ENCODE data around the gene ARMH3. TPM values are rescaled to one million over a fixed set of nuclear protein-coding genes. Genes with fewer than 3 reads are reported as not detected.

The ARMH3 gene
- total and polyA plus RNA-seq, 10 of the 15 experiments (the other 5 are each of a cell fraction or from before 2014, with no cell fraction given) = 13.0 to 33.0 (median 16.4) TPM

- no peak for TF ChIP-seq ZBTB4 (CRISPR knock-in tag; IDR thresholded peaks at IDR 0.05)
- 0 out of 2 replicates have a peak, but pooled peaks have one; percentile 6 for TF ChIP-seq RAD51 (IDR thresholded peaks at IDR 0.05)
- TF ChIP-seq ZNF207 (IDR thresholded peaks at IDR 0.05; ENCODE audit: borderline replicate concordance) = peak; percentile 51; the same call in 1 of the 2 replicates
- peak; percentile 89 for TF ChIP-seq GATAD2B (conservative IDR thresholded peaks at IDR 0.05; ENCODE audit: low read depth)
- TF ChIP-seq KAT2A (conservative IDR thresholded peaks at IDR 0.05; ENCODE audit: control insufficient read depth, low read depth, low read length) = no peak
- no peak for TF ChIP-seq POLR2AphosphoS2 (IDR thresholded peaks at IDR 0.05; ENCODE audit: low read depth, low read length)
- TF ChIP-seq BMI1 (IDR thresholded peaks at IDR 0.05; ENCODE audit: borderline replicate concordance) = peak; percentile 74; the same call in 1 of the 2 replicates
- no peak for TF ChIP-seq SREBF1 (IDR thresholded peaks at IDR 0.05; ENCODE audit: low read length)
- TF ChIP-seq ATF2 (IDR thresholded peaks at IDR 0.05; ENCODE audit: low read length) = peak; percentile 96
- peak; percentile 57 for TF ChIP-seq NR2F1 (conservative IDR thresholded peaks at IDR 0.05)
- TF ChIP-seq SMAD1 (IDR thresholded peaks at IDR 0.05; ENCODE audit: low read depth, partially characterized antibody) = peak; percentile 80
- no peak for TF ChIP-seq CHD1 (IDR thresholded peaks at IDR 0.05; ENCODE audit: low read depth, low read length)
- peak; percentile 74; the same call in 1 of the 2 replicates for TF ChIP-seq CHD2 (IDR thresholded peaks at IDR 0.05; ENCODE audit: borderline replicate concordance, low read depth, low read length)
- peak; percentile 80; the same call in 1 of the 2 replicates for TF ChIP-seq BACH1 (IDR thresholded peaks at IDR 0.05; ENCODE audit: borderline replicate concordance)
- TF ChIP-seq, protein P1, sequence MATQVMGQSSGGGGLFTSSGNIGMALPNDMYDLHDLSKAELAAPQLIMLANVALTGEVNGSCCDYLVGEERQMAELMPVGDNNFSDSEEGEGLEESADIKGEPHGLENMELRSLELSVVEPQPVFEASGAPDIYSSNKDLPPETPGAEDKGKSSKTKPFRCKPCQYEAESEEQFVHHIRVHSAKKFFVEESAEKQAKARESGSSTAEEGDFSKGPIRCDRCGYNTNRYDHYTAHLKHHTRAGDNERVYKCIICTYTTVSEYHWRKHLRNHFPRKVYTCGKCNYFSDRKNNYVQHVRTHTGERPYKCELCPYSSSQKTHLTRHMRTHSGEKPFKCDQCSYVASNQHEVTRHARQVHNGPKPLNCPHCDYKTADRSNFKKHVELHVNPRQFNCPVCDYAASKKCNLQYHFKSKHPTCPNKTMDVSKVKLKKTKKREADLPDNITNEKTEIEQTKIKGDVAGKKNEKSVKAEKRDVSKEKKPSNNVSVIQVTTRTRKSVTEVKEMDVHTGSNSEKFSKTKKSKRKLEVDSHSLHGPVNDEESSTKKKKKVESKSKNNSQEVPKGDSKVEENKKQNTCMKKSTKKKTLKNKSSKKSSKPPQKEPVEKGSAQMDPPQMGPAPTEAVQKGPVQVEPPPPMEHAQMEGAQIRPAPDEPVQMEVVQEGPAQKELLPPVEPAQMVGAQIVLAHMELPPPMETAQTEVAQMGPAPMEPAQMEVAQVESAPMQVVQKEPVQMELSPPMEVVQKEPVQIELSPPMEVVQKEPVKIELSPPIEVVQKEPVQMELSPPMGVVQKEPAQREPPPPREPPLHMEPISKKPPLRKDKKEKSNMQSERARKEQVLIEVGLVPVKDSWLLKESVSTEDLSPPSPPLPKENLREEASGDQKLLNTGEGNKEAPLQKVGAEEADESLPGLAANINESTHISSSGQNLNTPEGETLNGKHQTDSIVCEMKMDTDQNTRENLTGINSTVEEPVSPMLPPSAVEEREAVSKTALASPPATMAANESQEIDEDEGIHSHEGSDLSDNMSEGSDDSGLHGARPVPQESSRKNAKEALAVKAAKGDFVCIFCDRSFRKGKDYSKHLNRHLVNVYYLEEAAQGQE (IDR thresholded peaks at IDR 0.05; ENCODE audit: low read depth, low read length) = no peak
- TF ChIP-seq, protein P2, sequence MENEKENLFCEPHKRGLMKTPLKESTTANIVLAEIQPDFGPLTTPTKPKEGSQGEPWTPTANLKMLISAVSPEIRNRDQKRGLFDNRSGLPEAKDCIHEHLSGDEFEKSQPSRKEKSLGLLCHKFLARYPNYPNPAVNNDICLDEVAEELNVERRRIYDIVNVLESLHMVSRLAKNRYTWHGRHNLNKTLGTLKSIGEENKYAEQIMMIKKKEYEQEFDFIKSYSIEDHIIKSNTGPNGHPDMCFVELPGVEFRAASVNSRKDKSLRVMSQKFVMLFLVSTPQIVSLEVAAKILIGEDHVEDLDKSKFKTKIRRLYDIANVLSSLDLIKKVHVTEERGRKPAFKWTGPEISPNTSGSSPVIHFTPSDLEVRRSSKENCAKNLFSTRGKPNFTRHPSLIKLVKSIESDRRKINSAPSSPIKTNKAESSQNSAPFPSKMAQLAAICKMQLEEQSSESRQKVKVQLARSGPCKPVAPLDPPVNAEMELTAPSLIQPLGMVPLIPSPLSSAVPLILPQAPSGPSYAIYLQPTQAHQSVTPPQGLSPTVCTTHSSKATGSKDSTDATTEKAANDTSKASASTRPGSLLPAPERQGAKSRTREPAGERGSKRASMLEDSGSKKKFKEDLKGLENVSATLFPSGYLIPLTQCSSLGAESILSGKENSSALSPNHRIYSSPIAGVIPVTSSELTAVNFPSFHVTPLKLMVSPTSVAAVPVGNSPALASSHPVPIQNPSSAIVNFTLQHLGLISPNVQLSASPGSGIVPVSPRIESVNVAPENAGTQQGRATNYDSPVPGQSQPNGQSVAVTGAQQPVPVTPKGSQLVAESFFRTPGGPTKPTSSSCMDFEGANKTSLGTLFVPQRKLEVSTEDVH (IDR thresholded peaks at IDR 0.05; ENCODE audit: low read depth, partially characterized antibody) = peak; percentile 71
Measured at GRCh38 chr10:102001435-102002068, 54.4 kb downstream of the ARMH3 start (continued).
